Natural killer cell (primary cell): ENCODE measurements around the gene LYRM7. TPM values are rescaled to one million over a fixed set of nuclear protein-coding genes. Genes with fewer than 3 reads are reported as not detected.
"Not testable (repeated sequence)": the region's sequence is repeated elsewhere in the genome, so short reads cannot be mapped to it uniquely, and the experiment has no call there.

Experiments
- ATAC-seq, 3 donors: fragments of 150-1000 bp in 2 of 3; fragments of 200-7000 bp in 1 of 3; cut with Tn5 transposase; 1 replicate in 1 of 3; 2 replicates in 2 of 3; pipeline ENCODE4 v1.10.0; 2021; ENCODE audit warnings: mild to moderate bottlenecking in 2 of 3, moderate library complexity in 2 of 3
- DNase-seq, 2 donors: peaks; one replicate each; pipeline versions ENCODE4 v3.0.0 to v3.0.0-alpha.2; 2013 to 2021; ENCODE audit warnings: mixed read lengths in 1 of 2
- H3K27ac ChIP-seq: one replicate; pipeline ENCODE4 v1.5.1; 2013; ENCODE audit warnings: mild to moderate bottlenecking, low read length
- H3K27me3 ChIP-seq: one replicate; pipeline ENCODE4 v1.6.1; 2013; ENCODE audit warnings: low read length; ENCODE audit not compliant: control insufficient read depth, insufficient read depth
- H3K36me3 ChIP-seq: one replicate; pipeline ENCODE4 v1.6.1; 2013; ENCODE audit warnings: low read length; ENCODE audit not compliant: control insufficient read depth, insufficient read depth
- H3K4me1 ChIP-seq: one replicate; pipeline ENCODE4 v1.6.1; 2013; ENCODE audit warnings: low read length; ENCODE audit not compliant: control insufficient read depth, insufficient read depth
- H3K4me3 ChIP-seq: one replicate; pipeline ENCODE4 v1.5.1; 2013; ENCODE audit warnings: low read length
- H3K9me3 ChIP-seq: one replicate; pipeline ENCODE4 v1.6.1; 2013; ENCODE audit warnings: low read length; ENCODE audit not compliant: control insufficient read depth, insufficient read depth
- H3K27ac Mint-ChIP-seq, 2 donors: one replicate each; pipeline ENCODE4 v1.8.0; 2022; ENCODE audit warnings: mild to moderate bottlenecking in 2 of 2, mixed read lengths in 2 of 2, moderate library complexity in 1 of 2
- H3K27me3 Mint-ChIP-seq, 2 donors: one replicate each; pipeline ENCODE4 v1.8.0; 2022; ENCODE audit warnings: low read depth in 2 of 2, mixed read lengths in 2 of 2
- H3K36me3 Mint-ChIP-seq: one replicate; pipeline ENCODE4 v1.8.0; 2022; ENCODE audit warnings: mixed read lengths
- H3K4me1 Mint-ChIP-seq, 2 donors: one replicate each; pipeline ENCODE4 v1.8.0; 2022; ENCODE audit warnings: mixed read lengths in 2 of 2
- H3K4me3 Mint-ChIP-seq: one replicate; pipeline ENCODE4 v1.8.0; 2022; ENCODE audit warnings: mild to moderate bottlenecking, moderate library complexity, mixed read lengths
- H3K9me3 Mint-ChIP-seq, 2 donors: one replicate each; pipeline ENCODE4 v1.8.0; 2022; ENCODE audit warnings: mixed read lengths in 2 of 2
- CTCF ChIP-seq: fragments of 200-600 bp; IDR thresholded peaks from one replicate; pipeline ENCODE4 v1.8.0; 2022; ENCODE audit warnings: antibody characterized with exemption
- WGBS: methylation state at CpG from one replicate; pipeline ENCODE4 v1.1.7; 2013; ENCODE audit warnings: missing lambda C conversion rate; ENCODE audit not compliant: insufficient coverage; 5-methylcytosine and 5-hydroxymethylcytosine counted together
- intact Hi-C: fragments of 100-400 bp; cut with micrococcal nuclease; formaldehyde crosslinking; loops from one replicate; pipeline ENCODE4 v1.14.2; 2022
- total RNA-seq, 4 donors: library from RNA; stranded (reverse); fragments of 120-200 nt in 1 of 4; gene quantifications; one replicate each; pipeline versions ENCODE4 v1.2.3 to v1.2.4, GENCODE V29; 2013 to 2022

LYRM7 gene
- total RNA-seq, 3 donors from 2014 or later (not counting 1 experiment from before 2014, with no cell fraction given), result 7.4 to 9.7 (median 7.6) TPM

DNA sequence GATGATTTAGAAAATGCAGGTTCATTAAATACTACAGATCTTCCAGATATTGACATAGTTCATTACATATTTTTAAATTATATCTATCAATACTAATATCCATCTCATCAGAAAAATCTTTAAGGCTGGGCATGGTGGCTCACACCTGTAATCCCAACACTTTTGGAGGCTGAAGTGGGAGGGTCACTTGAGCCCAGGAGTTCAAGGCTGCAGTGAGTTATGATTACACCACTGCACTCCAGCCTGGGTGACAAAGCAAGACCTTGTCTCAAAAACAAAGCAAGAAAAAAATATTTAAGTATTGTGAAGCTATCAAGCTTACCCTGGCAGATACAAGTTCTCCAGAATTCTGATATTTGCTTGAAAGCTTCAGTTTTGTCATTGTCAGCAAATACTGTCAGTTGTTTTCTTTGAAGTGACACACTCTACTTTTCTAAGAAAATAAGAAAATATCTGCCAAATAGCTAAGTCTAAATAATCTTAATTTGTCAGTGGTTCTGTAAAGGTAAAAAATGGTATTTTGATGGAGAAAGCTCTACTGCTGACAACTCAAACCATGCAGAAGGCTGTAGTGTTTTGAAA lies 14.9 kb downstream of the LYRM7 start:
- no peaks in the 10 kb centered on the region for H3K9me3 ChIP-seq
- no peak overlapping the region for H3K27ac ChIP-seq
- Mint-ChIP-seq H3K4me1 (no peaks in the 10 kb centered on the region), H3K27ac (no peak overlapping the region), H3K36me3 (no peaks in the 10 kb centered on the region), H3K9me3 (no peaks in the 10 kb centered on the region), H3K27me3 (no peaks in the 10 kb centered on the region), H3K4me3 (no peak overlapping the region)
- H3K4me3 ChIP-seq, result no peak overlapping the region
- ATAC-seq (no peak), DNase-seq (no peak)
- no peak for TF ChIP-seq CTCF
- intact Hi-C loops, result no loop called here
- H3K27me3 ChIP-seq, result no peaks in the 10 kb centered on the region
- peaks cover 2% of the 10 kb centered on the region for H3K36me3 ChIP-seq
- H3K4me1 ChIP-seq, result no peaks in the 10 kb centered on the region

DNA sequence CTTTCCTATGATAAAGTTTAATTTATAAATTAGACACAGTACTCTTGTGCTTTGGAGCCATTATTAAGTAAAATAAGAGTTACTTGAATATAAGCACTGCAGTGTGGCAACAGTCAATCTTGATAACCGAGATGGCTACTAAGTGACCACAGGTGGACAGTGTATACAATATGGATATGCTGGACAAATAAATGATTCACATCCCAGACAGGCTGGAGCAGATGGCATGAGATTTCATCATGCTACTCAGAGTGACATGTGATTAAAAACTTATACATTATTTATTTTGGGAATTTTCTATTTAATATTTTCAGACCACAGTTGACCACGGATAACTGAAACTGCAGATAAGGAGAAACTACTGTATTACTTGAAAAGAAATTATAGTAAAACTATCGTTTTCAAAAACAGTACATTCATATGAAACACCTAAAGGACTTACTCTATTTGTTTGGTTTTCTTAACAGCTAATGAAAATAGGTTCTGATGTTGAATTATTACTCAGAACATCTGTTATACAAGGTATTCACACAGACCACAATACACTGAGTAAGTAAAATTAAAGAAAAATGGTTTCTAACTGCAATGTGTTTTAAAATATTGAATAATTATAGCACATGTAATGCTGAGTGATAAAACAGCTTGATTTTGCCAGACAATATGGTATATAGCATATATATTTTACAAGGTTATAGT lies 16.0 kb downstream of the LYRM7 start:
- WGBS, result 88% methylated on average over 1 of the region's 3 CpGs
- H3K9me3 Mint-ChIP-seq, result no peaks in the 10 kb centered on the region
- no peak overlapping the region for H3K4me3 Mint-ChIP-seq
- intact Hi-C loops, result no loop called here
- H3K4me1 ChIP-seq, result no peaks in the 10 kb centered on the region
- no peaks in the 10 kb centered on the region for H3K27me3 ChIP-seq
- no peak for DNase-seq
- peaks cover 2% of the 10 kb centered on the region for H3K36me3 ChIP-seq
- H3K27ac Mint-ChIP-seq, result no peak overlapping the region
- no peak for ATAC-seq
- H3K27me3 Mint-ChIP-seq, result no peaks in the 10 kb centered on the region
- no peak overlapping the region for H3K27ac ChIP-seq
- no peaks in the 10 kb centered on the region for H3K36me3 Mint-ChIP-seq
- no peaks in the 10 kb centered on the region for H3K4me1 Mint-ChIP-seq
- TF ChIP-seq CTCF, result no peak
- no peaks in the 10 kb centered on the region for H3K9me3 ChIP-seq
- no peak overlapping the region for H3K4me3 ChIP-seq

- no peaks in the 10 kb centered on the region for H3K4me1 Mint-ChIP-seq
- Histone ChIP-seq H3K27ac (no peak overlapping the region), H3K36me3 (no peaks in the 10 kb centered on the region), H3K4me3 (no peak overlapping the region), H3K27me3 (no peaks in the 10 kb centered on the region), H3K9me3 (no peaks in the 10 kb centered on the region), H3K4me1 (no peaks in the 10 kb centered on the region)
- H3K9me3 Mint-ChIP-seq, result no peaks in the 10 kb centered on the region
- WGBS, result 99% methylated on average over 2 of the region's 2 CpGs
- intact Hi-C loops, result no loop called here
- TF ChIP-seq CTCF, result no peak
- DNase-seq (no peak), ATAC-seq (no peak)
- H3K36me3 Mint-ChIP-seq, result no peaks in the 10 kb centered on the region
- no peaks in the 10 kb centered on the region for H3K27me3 Mint-ChIP-seq
- H3K27ac Mint-ChIP-seq, result no peak overlapping the region
- no peak overlapping the region for H3K4me3 Mint-ChIP-seq
Observed at GRCh38 chr5:131193106-131193505, 22.4 kb downstream of the LYRM7 start.

DNA sequence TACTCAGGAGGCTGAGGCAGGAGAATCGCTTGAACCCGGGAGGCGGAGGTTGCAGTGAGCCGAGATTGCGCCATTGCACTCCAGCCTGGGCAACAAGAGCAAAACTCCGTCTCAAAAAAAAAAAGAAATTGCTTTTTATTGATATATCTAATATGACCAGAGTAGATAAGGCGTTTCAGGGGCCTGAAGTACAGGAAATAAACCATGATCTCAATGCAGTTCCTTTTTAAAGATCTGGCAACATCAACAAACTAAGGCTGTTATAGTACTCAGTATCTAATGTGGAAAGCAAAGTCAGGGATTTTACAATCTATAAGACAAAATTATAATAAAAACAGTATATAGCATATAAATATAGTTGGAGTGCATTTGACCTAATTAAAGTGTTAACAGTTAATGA lies 23.2 kb downstream of the LYRM7 start:
- H3K27me3 ChIP-seq, H3K4me3 Mint-ChIP-seq, H3K27ac ChIP-seq, H3K4me1 ChIP-seq, H3K36me3 ChIP-seq, H3K4me3 ChIP-seq, H3K36me3 Mint-ChIP-seq, H3K4me1 Mint-ChIP-seq, H3K27ac Mint-ChIP-seq, H3K27me3 Mint-ChIP-seq, DNase-seq, H3K9me3 ChIP-seq, ATAC-seq, intact Hi-C loops, H3K9me3 Mint-ChIP-seq: not testable (repeated sequence)
- WGBS, result no CpG with 5 or more reads among the region's 7 CpGs
